B cell (primary cell): ENCODE results near the gene LENG1.

Experiments
- CTCF ChIP-seq: fragments of 200-600 bp; IDR thresholded peaks from one replicate; pipeline ENCODE4 v1.8.0; 2022; ENCODE audit warnings: antibody characterized with exemption, mild to moderate bottlenecking
- EZH2 ChIP-seq: IDR thresholded peaks from 2 replicates; pipeline ENCODE4 v1.6.1; 2012; ENCODE audit warnings: borderline replicate concordance, low read depth, mild to moderate bottlenecking, moderate library complexity, low read length; ENCODE audit not compliant: insufficient read depth, poor library complexity, severe bottlenecking

DNA sequence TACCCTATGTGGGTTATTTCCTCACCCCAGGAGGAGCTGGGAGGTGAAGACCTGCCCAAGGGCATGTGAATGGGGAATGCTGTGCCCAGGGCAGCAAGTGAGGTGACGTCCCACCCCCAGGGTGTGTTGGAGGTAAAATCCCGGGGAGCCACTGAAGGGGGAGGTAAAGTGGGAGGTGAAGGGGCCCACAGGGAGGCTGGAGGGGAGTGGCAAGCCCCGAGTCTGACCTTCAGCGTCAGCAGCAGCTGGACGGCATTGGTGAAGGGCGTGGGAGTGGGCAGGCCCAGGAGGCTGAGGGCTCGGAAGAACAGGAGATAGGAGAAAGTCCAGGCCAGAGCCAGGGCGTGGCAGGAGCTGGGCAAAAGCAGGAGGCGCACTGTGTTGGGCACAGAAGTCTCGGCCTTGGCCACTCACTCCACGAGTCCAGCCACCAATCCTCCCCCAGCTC is 27.4 kb upstream of the LENG1 start:
- TF ChIP-seq EZH2 (no peak), CTCF (no peak)
